Liver (tissue), 3 donors: ENCODE data around the gene ZBTB11.

ENCODE experiments used
- ATF3 ChIP-seq: IDR thresholded peaks from 2 replicates; pipeline ENCODE4 v1.6.1; 2016; ENCODE audit warnings: antibody characterized with exemption
- CTCF ChIP-seq: fragments of 150-350 bp; IDR thresholded peaks from 2 replicates; pipeline ENCODE4 v1.5.1; 2017; ENCODE audit warnings: improper control_type of control experiment, low read depth, low read length; ENCODE audit not compliant: missing input control
- HNF4G ChIP-seq: IDR thresholded peaks from 2 replicates; pipeline ENCODE4 v1.6.1; 2016; ENCODE audit warnings: antibody characterized with exemption
- NR2F2 ChIP-seq: IDR thresholded peaks from 2 replicates; pipeline ENCODE4 v1.6.1; 2016; ENCODE audit warnings: antibody characterized with exemption
- RAD21 ChIP-seq, 2 donors: IDR thresholded peaks; 2 replicates each; pipeline ENCODE4 v1.6.1; 2016; ENCODE audit warnings: antibody characterized with exemption in 2 of 2, mild to moderate bottlenecking in 2 of 2
- RXRA ChIP-seq, 2 donors: IDR thresholded peaks; 2 replicates each; pipeline ENCODE4 v1.6.1; 2017 to 2018; ENCODE audit warnings: antibody characterized with exemption in 2 of 2, mild to moderate bottlenecking in 1 of 2
- TF ChIP-seq, protein P1 (sequence below): IDR thresholded peaks from 2 replicates; pipeline ENCODE4 v1.6.1; 2016; ENCODE audit warnings: antibody characterized with exemption
- TF ChIP-seq, protein P2 (sequence below): IDR thresholded peaks from 2 replicates; pipeline ENCODE4 v1.6.1; 2016; ENCODE audit warnings: antibody characterized with exemption
- donor health status: healthy.
- donor health status: healthy.

- TF ChIP-seq CTCF (no peak), NR2F2 (no peak), ATF3 (no peak), HNF4G (no peak), RXRA (IDR thresholded peaks at IDR 0.05) (no peak), RAD21 (IDR thresholded peaks at IDR 0.05) (no peak)
- TF ChIP-seq, protein P1, sequence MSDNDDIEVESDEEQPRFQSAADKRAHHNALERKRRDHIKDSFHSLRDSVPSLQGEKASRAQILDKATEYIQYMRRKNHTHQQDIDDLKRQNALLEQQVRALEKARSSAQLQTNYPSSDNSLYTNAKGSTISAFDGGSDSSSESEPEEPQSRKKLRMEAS, result no peak
- TF ChIP-seq, protein P2, sequence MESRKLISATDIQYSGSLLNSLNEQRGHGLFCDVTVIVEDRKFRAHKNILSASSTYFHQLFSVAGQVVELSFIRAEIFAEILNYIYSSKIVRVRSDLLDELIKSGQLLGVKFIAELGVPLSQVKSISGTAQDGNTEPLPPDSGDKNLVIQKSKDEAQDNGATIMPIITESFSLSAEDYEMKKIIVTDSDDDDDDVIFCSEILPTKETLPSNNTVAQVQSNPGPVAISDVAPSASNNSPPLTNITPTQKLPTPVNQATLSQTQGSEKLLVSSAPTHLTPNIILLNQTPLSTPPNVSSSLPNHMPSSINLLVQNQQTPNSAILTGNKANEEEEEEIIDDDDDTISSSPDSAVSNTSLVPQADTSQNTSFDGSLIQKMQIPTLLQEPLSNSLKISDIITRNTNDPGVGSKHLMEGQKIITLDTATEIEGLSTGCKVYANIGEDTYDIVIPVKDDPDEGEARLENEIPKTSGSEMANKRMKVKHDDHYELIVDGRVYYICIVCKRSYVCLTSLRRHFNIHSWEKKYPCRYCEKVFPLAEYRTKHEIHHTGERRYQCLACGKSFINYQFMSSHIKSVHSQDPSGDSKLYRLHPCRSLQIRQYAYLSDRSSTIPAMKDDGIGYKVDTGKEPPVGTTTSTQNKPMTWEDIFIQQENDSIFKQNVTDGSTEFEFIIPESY, result no peak
These were observed 52.1 kb downstream of the ZBTB11 start for GRCh38 chr3:101624857-101625256.
